Activated gamma-delta T cell treated with Interleukin-2 at 50 U/mL for 16 hours (primary cell): Measurements from ENCODE around the gene BIVM.

Experiments
- DNase-seq: peaks from one replicate; pipeline ENCODE4 v3.0.0-alpha.2; 2020

BIVM gene

DNA sequence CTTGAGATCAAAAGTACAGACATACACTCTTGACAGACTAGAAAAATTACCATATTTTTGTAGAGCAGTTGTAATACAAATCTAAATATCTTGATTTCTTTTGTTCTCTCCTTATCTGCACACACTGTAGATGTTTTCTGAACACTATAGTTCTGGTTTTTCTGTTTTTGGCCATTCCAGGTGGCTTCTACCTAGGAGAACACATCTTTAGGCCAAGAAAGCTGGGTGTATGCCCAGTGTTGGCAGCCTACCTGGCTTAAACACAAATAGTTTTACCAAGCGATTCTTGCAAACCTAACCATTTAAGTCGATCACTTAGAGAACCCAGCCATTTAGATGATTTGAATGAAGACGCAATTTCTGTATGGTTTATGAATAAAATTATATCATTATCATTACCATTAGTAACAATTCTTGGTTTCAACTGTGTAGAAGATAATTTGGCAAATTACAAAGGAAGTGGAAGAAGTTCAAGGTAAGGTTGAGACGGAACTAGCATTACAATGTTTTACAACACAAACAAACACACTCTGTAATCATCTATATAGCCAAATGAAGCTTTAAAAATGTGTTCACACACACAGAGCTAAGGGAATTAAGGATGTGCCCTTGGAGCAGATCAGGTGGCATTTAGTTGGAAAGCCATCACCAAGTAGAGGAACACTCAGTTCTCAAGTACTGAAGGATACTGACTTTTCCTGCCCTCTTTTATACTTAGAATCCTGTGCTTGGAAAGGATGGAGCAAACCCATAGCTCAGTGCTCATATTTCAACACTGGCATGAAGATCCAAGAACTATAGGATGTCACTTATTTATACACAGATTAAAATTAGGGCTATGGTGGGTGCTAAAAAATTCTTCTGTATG, 83.1 kb downstream of the BIVM start:
- DNase-seq = no peak
